ENCODE measurements around the gene GRXCR2. TPM values are rescaled to one million over a fixed set of nuclear protein-coding genes. Genes with fewer than 3 reads are reported as not detected.
A peak's percentile ranks its signal among the peaks of the same experiment; 100 is the strongest.

GRXCR2 gene
- polyA plus RNA-seq, 3 donors from 2014 or later, result not detected

- no peak for DNase-seq
- H3K4me3 Mint-ChIP-seq, result no peak overlapping the region
- peaks cover 2 to 3% (median 3%) of the 10 kb centered on the region in 3 donors for H3K27me3 Mint-ChIP-seq (ENCODE audit: low read depth in 3 of 3)
- H3K27ac Mint-ChIP-seq, result no peak overlapping the region
- peaks cover 0 to 2% (median 0%) of the 10 kb centered on the region in 6 donors for H3K9me3 Mint-ChIP-seq
- H3K36me3 Mint-ChIP-seq, result no peaks in the 10 kb centered on the region
- H3K4me1 Mint-ChIP-seq, result no peaks in the 10 kb centered on the region
Observed at GRCh38 chr5:145863003-145863402, 9.8 kb downstream of the GRXCR2 start.

GRCh38 chr5:145859897-145860296 is 12.9 kb downstream of the GRXCR2 start:
- no peak for DNase-seq
- no peak overlapping the region for H3K27ac Mint-ChIP-seq
- peaks cover 2 to 3% (median 3%) of the 10 kb centered on the region in 3 donors for H3K27me3 Mint-ChIP-seq (ENCODE audit: low read depth in 3 of 3)
- H3K4me3 Mint-ChIP-seq, result no peak overlapping the region
- no peaks in the 10 kb centered on the region for H3K36me3 Mint-ChIP-seq
- H3K4me1 Mint-ChIP-seq, result peaks cover 0 to 1% of the 10 kb centered on the region in 2 donors
- H3K9me3 Mint-ChIP-seq, result no peaks in the 10 kb centered on the region

DNA sequence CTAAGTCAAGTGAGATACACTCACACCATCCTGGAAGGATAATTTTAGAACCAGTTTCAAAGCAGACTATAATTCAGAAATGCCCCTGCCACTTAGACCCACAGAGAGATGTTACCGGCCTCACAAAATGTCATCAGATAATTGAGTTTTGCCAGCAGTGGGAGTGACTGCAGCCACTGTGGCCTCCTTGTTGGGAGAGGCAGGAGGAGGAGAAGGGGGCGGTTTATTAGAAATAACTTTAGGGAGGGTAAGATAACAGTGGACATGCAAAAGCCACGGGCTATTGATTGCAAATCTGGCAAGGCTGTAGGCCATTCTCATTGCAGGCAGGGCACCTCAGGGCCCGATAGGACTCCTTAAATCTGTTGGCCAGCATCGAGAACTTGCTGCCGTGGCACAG is 13.4 kb downstream of the GRXCR2 start:
- no peaks in the 10 kb centered on the region for H3K9me3 Mint-ChIP-seq

GRCh38 chr5:145858959-145859358 is 13.9 kb downstream of the GRXCR2 start:
- no peaks in the 10 kb centered on the region for H3K9me3 Mint-ChIP-seq
- no peaks in the 10 kb centered on the region for H3K36me3 Mint-ChIP-seq
- H3K27ac Mint-ChIP-seq, result no peak overlapping the region
- no peak for DNase-seq
- H3K27me3 Mint-ChIP-seq (ENCODE audit: low read depth in 3 of 3), result peaks cover 2 to 3% (median 2%) of the 10 kb centered on the region in 3 donors
- no peak overlapping the region for H3K4me3 Mint-ChIP-seq
- peaks cover 0 to 1% of the 10 kb centered on the region in 2 donors for H3K4me1 Mint-ChIP-seq

More for the DNA sequence above, 13.4 kb downstream of the GRXCR2 start:
- Mint-ChIP-seq H3K4me3 (no peak overlapping the region), H3K27me3 (ENCODE audit: low read depth in 3 of 3) (peaks cover 2 to 3% (median 2%) of the 10 kb centered on the region in 3 donors), H3K36me3 (no peaks in the 10 kb centered on the region), H3K27ac (no peak overlapping the region), H3K4me1 (peaks cover 0 to 1% of the 10 kb centered on the region in 2 donors)
- no peak for DNase-seq

DNA sequence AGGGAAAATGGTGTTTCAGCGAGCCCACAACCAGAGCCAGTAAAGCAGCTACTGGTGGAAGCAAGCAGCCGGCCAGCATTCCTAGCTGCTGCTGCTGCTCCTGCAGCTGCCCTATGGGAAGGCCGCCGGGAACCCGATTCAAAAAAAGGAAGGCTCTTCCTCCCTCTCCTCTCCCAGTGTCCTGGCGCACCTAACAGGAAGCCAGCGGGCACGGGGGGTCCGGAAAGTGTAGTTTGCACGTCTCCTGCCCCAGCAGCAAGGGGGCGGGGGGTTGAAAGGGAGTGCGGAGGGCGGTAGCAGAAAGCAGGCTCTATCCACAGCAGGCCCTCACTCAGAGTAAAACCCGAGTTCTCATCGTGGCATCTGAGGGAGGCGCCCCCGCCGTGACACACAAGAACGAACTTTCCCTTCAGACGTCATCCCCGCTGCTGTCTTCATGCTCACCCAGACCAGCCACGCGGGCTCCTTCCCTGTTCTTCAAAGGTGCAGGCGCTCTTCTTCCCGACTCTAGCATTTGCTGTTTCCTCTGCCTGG is 16.5 kb downstream of the GRXCR2 start:
- Mint-ChIP-seq H3K36me3 (no peaks in the 10 kb centered on the region), H3K27ac (no peak overlapping the region), H3K4me1 (peaks cover 0 to 1% of the 10 kb centered on the region in 2 donors), H3K27me3 (ENCODE audit: low read depth in 3 of 3) (peaks cover 0 to 2% (median 0%) of the 10 kb centered on the region in 3 donors), H3K4me3 (peak overlapping the region; percentile 18 to 64 (median 20)), H3K9me3 (no peaks in the 10 kb centered on the region)
- no peak for DNase-seq

- no peaks in the 10 kb centered on the region for H3K9me3 Mint-ChIP-seq
- H3K4me3 Mint-ChIP-seq, result no peak overlapping the region
- peaks cover 0 to 1% of the 10 kb centered on the region in 2 donors for H3K4me1 Mint-ChIP-seq
- H3K36me3 Mint-ChIP-seq, result no peaks in the 10 kb centered on the region
- no peak for DNase-seq
- H3K27ac Mint-ChIP-seq, result no peak overlapping the region
- peaks cover 0 to 2% (median 0%) of the 10 kb centered on the region in 3 donors for H3K27me3 Mint-ChIP-seq (ENCODE audit: low read depth in 3 of 3)
Observed at GRCh38 chr5:145855763-145856267, 17.0 kb downstream of the GRXCR2 start.

- Mint-ChIP-seq H3K27me3 (ENCODE audit: low read depth in 3 of 3) (peaks cover 0 to 2% (median 0%) of the 10 kb centered on the region in 3 donors), H3K36me3 (no peaks in the 10 kb centered on the region), H3K27ac (peak overlapping the region in 1 of 6 donors; percentile 8), H3K9me3 (no peaks in the 10 kb centered on the region), H3K4me1 (peaks cover 0 to 1% of the 10 kb centered on the region in 2 donors), H3K4me3 (no peak overlapping the region)
- DNase-seq, result no peak
Observed at GRCh38 chr5:145854651-145855258, 18.1 kb downstream of the GRXCR2 start.

DNA sequence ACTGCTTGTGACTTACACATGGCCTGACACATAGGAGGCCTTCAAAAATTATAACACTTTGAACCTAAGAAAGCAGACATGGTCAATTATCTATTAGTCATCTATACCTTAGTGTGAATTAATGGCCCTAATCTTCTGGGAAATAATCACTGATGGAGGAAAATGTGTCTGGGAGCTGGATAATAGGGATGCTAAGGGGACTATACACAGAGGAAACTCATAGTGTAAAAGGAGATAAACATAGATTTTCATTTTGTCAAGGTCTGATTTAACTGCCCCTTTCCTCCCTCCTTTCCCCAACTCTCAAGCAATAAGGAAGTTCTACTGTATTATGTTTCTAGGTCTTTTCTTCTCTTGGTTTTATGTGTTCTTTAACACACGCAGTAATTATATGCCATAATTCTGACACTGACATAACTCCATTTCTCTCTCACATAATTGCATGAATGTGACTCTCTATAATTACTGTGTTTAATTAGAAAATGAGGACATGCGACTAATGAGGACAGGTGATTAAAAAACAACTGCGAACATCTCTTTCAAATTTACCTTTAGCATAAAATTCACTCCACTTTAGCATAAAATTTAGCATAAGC is 18.9 kb downstream of the GRXCR2 start:
- Mint-ChIP-seq H3K36me3 (no peaks in the 10 kb centered on the region), H3K27me3 (ENCODE audit: low read depth in 3 of 3) (peaks cover 0 to 2% (median 0%) of the 10 kb centered on the region in 3 donors), H3K27ac (no peak overlapping the region), H3K4me1 (peaks cover 0 to 1% of the 10 kb centered on the region in 2 donors), H3K4me3 (no peak overlapping the region), H3K9me3 (no peaks in the 10 kb centered on the region)
- DNase-seq, result no peak

- no peak overlapping the region for H3K27ac Mint-ChIP-seq
- peaks cover 0 to 1% of the 10 kb centered on the region in 2 donors for H3K4me1 Mint-ChIP-seq
- peaks cover 0 to 5% (median 0%) of the 10 kb centered on the region in 3 donors for H3K27me3 Mint-ChIP-seq (ENCODE audit: low read depth in 3 of 3)
- H3K36me3 Mint-ChIP-seq, result no peaks in the 10 kb centered on the region
- no peak overlapping the region for H3K4me3 Mint-ChIP-seq
- no peak for DNase-seq
- no peaks in the 10 kb centered on the region for H3K9me3 Mint-ChIP-seq
Observed at GRCh38 chr5:145852990-145853389, 19.8 kb downstream of the GRXCR2 start.

DNA sequence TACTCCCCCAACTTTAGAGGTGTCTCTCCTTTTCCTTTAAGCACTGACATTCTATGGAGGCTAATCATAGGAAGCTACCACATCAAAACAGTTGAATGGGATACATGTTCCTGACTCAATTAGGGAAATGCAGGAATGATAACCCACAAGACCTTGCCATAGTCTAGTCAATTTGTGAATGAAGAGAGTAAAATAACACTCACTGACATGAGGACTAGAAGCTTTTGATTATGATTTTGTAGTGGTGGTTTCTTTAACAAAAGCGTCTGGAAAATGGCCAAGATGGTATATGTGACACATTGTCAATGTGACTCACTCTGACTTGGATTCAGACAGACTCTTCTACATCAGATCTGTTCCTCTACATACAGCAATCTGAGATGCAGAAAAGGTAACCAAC is 24.0 kb downstream of the GRXCR2 start:
- no peaks in the 10 kb centered on the region for H3K4me1 Mint-ChIP-seq
- H3K27ac Mint-ChIP-seq, result no peak overlapping the region
- no peak for DNase-seq
- H3K9me3 Mint-ChIP-seq, result no peaks in the 10 kb centered on the region
- H3K4me3 Mint-ChIP-seq, result no peak overlapping the region
- peaks cover 0 to 5% (median 0%) of the 10 kb centered on the region in 3 donors for H3K27me3 Mint-ChIP-seq (ENCODE audit: low read depth in 3 of 3)
- H3K36me3 Mint-ChIP-seq, result no peaks in the 10 kb centered on the region

GRCh38 chr5:145847499-145848497 is 25.0 kb downstream of the GRXCR2 start:
- no peak overlapping the region for H3K27ac Mint-ChIP-seq
- DNase-seq, result no peak
- no peaks in the 10 kb centered on the region for H3K4me1 Mint-ChIP-seq
- H3K9me3 Mint-ChIP-seq, result no peaks in the 10 kb centered on the region
- no peak overlapping the region for H3K4me3 Mint-ChIP-seq
- H3K36me3 Mint-ChIP-seq, result no peaks in the 10 kb centered on the region
- H3K27me3 Mint-ChIP-seq (ENCODE audit: low read depth in 3 of 3), result peaks cover 0 to 5% (median 4%) of the 10 kb centered on the region in 3 donors

GRCh38 chr5:145846081-145846480 is 26.7 kb downstream of the GRXCR2 start:
- Mint-ChIP-seq H3K4me3 (no peak overlapping the region), H3K36me3 (no peaks in the 10 kb centered on the region), H3K4me1 (no peaks in the 10 kb centered on the region), H3K27ac (no peak overlapping the region), H3K9me3 (no peaks in the 10 kb centered on the region), H3K27me3 (ENCODE audit: low read depth in 3 of 3) (peaks cover 0 to 6% (median 4%) of the 10 kb centered on the region in 3 donors)
- DNase-seq, result no peak

- peaks cover 0 to 3% (median 0%) of the 10 kb centered on the region in 3 donors for H3K36me3 Mint-ChIP-seq
- no peak for DNase-seq
- H3K27ac Mint-ChIP-seq, result no peak overlapping the region
- H3K27me3 Mint-ChIP-seq (ENCODE audit: low read depth in 3 of 3), result peaks cover 1 to 7% (median 2%) of the 10 kb centered on the region in 3 donors
- H3K9me3 Mint-ChIP-seq, result no peaks in the 10 kb centered on the region
- H3K4me3 Mint-ChIP-seq, result no peak overlapping the region
- H3K4me1 Mint-ChIP-seq, result peaks cover 0 to 6% of the 10 kb centered on the region in 2 donors
Observed at GRCh38 chr5:145841299-145841698, 31.5 kb downstream of the GRXCR2 start.
